Liver (tissue), 9 donors: ENCODE measurements around the gene PLCXD3. TPM values are rescaled to one million over a fixed set of nuclear protein-coding genes. Genes with fewer than 3 reads are reported as not detected.

ENCODE experiments used
- DNase-seq: peaks from one replicate; pipeline ENCODE4 v3.0.0-alpha.2; 2017; ENCODE audit warnings: low spot score
- H3K27ac ChIP-seq, 2 donors: one replicate each; pipeline ENCODE4 v1.7.0; 2013; ENCODE audit warnings: inconsistent platforms in 2 of 2, low read length in 2 of 2, control low read depth in 1 of 2, low read depth in 1 of 2, mild to moderate bottlenecking in 1 of 2
- H3K27me3 ChIP-seq, 4 donors: one replicate each; pipeline versions ENCODE4 v1.6.1 to v1.7.0; 2013; ENCODE audit warnings: low read length in 3 of 4, inconsistent platforms in 1 of 4, mild to moderate bottlenecking in 1 of 4, moderate library complexity in 1 of 4; ENCODE audit not compliant: control insufficient read depth in 4 of 4, insufficient read depth in 4 of 4
- H3K36me3 ChIP-seq, 4 donors: one replicate each; pipeline versions ENCODE4 v1.6.1 to v1.7.0; 2013; ENCODE audit warnings: low read length in 3 of 4, mild to moderate bottlenecking in 3 of 4, low read depth in 1 of 4, moderate library complexity in 1 of 4; ENCODE audit not compliant: control insufficient read depth in 4 of 4, insufficient read depth in 3 of 4
- H3K4me1 ChIP-seq, 4 donors: one replicate each; pipeline versions ENCODE4 v1.6.1 to v1.7.0; 2013; ENCODE audit warnings: low read length in 3 of 4, mild to moderate bottlenecking in 3 of 4, moderate library complexity in 1 of 4; ENCODE audit not compliant: control insufficient read depth in 4 of 4, insufficient read depth in 4 of 4
- H3K4me3 ChIP-seq, 3 donors: one replicate each; pipeline versions ENCODE4 v1.6.1 to v1.7.0; 2013; ENCODE audit warnings: low read length in 3 of 3, control low read depth in 1 of 3, low read depth in 1 of 3, mild to moderate bottlenecking in 1 of 3
- H3K9ac ChIP-seq, 2 donors: one replicate each; pipeline ENCODE4 v1.7.0; 2013; ENCODE audit warnings: low read length in 2 of 2, mild to moderate bottlenecking in 2 of 2, moderate library complexity in 2 of 2, control low read depth in 1 of 2, low read depth in 1 of 2
- H3K9me3 ChIP-seq, 4 donors: one replicate each; pipeline versions ENCODE4 v1.6.1 to v1.7.0; 2013; ENCODE audit warnings: low read length in 3 of 4; ENCODE audit not compliant: control insufficient read depth in 4 of 4
- EGR1 ChIP-seq, 2 donors: IDR thresholded peaks; 2 replicates each; pipeline ENCODE4 v1.6.1; 2016 to 2018; ENCODE audit warnings: antibody characterized with exemption in 2 of 2, low read depth in 2 of 2
- FOXA1 ChIP-seq: IDR thresholded peaks from 2 replicates; pipeline ENCODE4 v1.6.1; 2016; ENCODE audit warnings: antibody characterized with exemption
- FOXA2 ChIP-seq: IDR thresholded peaks from 2 replicates; pipeline ENCODE4 v1.6.1; 2016; ENCODE audit warnings: antibody characterized with exemption
- GABPA ChIP-seq, 2 donors: IDR thresholded peaks in 1 of 2; conservative IDR thresholded peaks in 1 of 2; 2 replicates each; pipeline ENCODE4 v1.6.1; 2016; ENCODE audit warnings: antibody characterized with exemption in 2 of 2, mild to moderate bottlenecking in 1 of 2, moderate library complexity in 1 of 2
- HNF4A ChIP-seq, 2 donors: conservative IDR thresholded peaks; 2 replicates each; pipeline ENCODE4 v1.6.1; 2016; ENCODE audit warnings: antibody characterized with exemption in 2 of 2, mild to moderate bottlenecking in 2 of 2
- RAD21 ChIP-seq, 2 donors: IDR thresholded peaks; 2 replicates each; pipeline ENCODE4 v1.6.1; 2016; ENCODE audit warnings: antibody characterized with exemption in 2 of 2, mild to moderate bottlenecking in 2 of 2
- RXRA ChIP-seq, 2 donors: IDR thresholded peaks; 2 replicates each; pipeline ENCODE4 v1.6.1; 2017 to 2018; ENCODE audit warnings: antibody characterized with exemption in 2 of 2, mild to moderate bottlenecking in 1 of 2
- SP1 ChIP-seq: IDR thresholded peaks from 2 replicates; pipeline ENCODE4 v1.6.1; 2018; ENCODE audit warnings: antibody characterized with exemption, mild to moderate bottlenecking
- TAF1 ChIP-seq: conservative IDR thresholded peaks from 2 replicates; pipeline ENCODE4 v1.6.1; 2016; ENCODE audit warnings: antibody characterized with exemption, mild to moderate bottlenecking
- YY1 ChIP-seq: IDR thresholded peaks from 2 replicates; pipeline ENCODE4 v1.6.1; 2016; ENCODE audit warnings: antibody characterized with exemption, mild to moderate bottlenecking
- WGBS: extraction: QIAGEN DNeasy Blood & Tissue Kit; methylation state at CpG from one replicate; pipeline ENCODE4 v1.1.7; 2013; 5-methylcytosine and 5-hydroxymethylcytosine counted together
- polyA plus RNA-seq, 2 donors: library from polyadenylated mRNA; stranded (reverse) in 1 of 2; unstranded in 1 of 2; fragments of 200-250 nt in 1 of 2; fragments of >200 nt in 1 of 2; fragmentation: Nextera tagmentation in 1 of 2; extraction: Ambion mirVana in 1 of 2; gene quantifications; one replicate each; pipeline versions ENCODE4 v1.2.1 to v1.2.3, GENCODE V29; 2013 to 2015
- total RNA-seq, 2 donors: library from RNA; depleted of rRNA; stranded (reverse); fragments of >200 nt; gene quantifications; one replicate each; pipeline ENCODE4 v1.2.3, GENCODE V29; 2014
- TF ChIP-seq, protein P1 (sequence below): IDR thresholded peaks from 2 replicates; pipeline ENCODE4 v1.6.1; 2016; ENCODE audit warnings: antibody characterized with exemption
- TF ChIP-seq, protein P2 (sequence below): IDR thresholded peaks from 2 replicates; pipeline ENCODE4 v1.6.1; 2016; ENCODE audit warnings: antibody characterized with exemption
- TF ChIP-seq, protein P3 (sequence below): IDR thresholded peaks from 2 replicates; pipeline ENCODE4 v1.6.1; 2016; ENCODE audit warnings: antibody characterized with exemption
- TF ChIP-seq, protein P4 (sequence below): IDR thresholded peaks from 2 replicates; pipeline ENCODE4 v1.6.1; 2016; ENCODE audit warnings: antibody characterized with exemption, mild to moderate bottlenecking
- TF ChIP-seq, protein P5 (sequence below): fragments of 150-350 bp; IDR thresholded peaks from 2 replicates; pipeline ENCODE4 v1.5.1; 2017; ENCODE audit warnings: improper control_type of control experiment, low read depth, low read length; ENCODE audit not compliant: missing input control
- donor health status: healthy.
- donor health status: healthy.
- donor health status: healthy.
- donor health status: healthy.
- donor health status: healthy.

PLCXD3 gene
- total and polyA plus RNA-seq, 4 donors = 0.05 to 2.4 (median 0.58) TPM

DNA sequence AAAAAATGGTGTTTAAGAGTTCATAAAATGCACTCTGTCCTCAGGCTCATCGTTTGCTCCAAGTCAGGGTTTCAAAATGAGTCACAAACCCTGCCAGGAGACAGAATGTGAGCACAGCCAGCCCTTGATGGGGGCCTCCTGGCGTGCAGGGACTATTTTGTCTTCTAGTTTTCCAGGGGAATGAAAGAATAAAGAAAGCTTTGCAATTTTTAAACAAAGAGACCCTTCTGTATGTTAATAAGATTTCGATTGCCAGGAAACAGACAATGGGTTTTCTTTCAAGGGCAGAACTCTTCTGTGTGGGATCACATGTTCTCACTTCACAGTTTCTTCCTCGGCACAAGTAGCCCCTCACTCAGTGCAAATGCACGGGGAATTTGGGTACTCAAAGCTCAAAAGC, 175.6 kb downstream of the PLCXD3 start:
- TF ChIP-seq TAF1 (no peak), YY1 (no peak), FOXA2 (no peak)
- no peak overlapping the region for H3K27ac ChIP-seq
- H3K9ac ChIP-seq = no peak overlapping the region
- 56% methylated on average over 5 of the region's 5 CpGs for WGBS
- H3K4me3 ChIP-seq = no peak overlapping the region
- H3K27me3 ChIP-seq = no peaks in the 10 kb centered on the region
- no peaks in the 10 kb centered on the region for H3K9me3 ChIP-seq
- H3K4me1 ChIP-seq = no peaks in the 10 kb centered on the region
- no peak for DNase-seq
- no peaks in the 10 kb centered on the region for H3K36me3 ChIP-seq

DNA sequence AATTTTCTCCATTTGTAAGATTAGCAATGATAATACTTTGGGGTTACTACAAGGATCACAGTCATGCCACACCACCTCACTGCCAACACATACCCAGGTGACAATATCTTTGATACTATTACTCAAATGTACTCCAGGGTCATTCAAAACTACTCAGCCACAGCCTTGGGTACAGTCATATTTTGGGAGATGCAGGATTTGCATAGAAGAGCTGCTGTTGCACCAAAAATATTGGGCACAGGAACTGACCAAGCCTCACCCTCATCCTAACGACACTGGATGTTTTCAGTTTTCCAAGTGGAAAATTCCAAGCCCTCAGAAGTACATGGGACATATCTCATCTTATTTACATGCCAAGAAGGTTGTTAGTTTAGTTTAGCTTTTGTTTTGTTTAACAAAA, 176.2 kb downstream of the PLCXD3 start:
- Histone ChIP-seq H3K27me3 (no peaks in the 10 kb centered on the region), H3K4me3 (no peak overlapping the region), H3K36me3 (no peaks in the 10 kb centered on the region), H3K9me3 (no peaks in the 10 kb centered on the region), H3K27ac (no peak overlapping the region), H3K4me1 (no peaks in the 10 kb centered on the region), H3K9ac (no peak overlapping the region)
- WGBS = 70% methylated on average over 1 of the region's 1 CpG
- TF ChIP-seq RAD21 (IDR thresholded peaks at IDR 0.05) (no peak), HNF4A (conservative IDR thresholded peaks at IDR 0.05) (no peak), YY1 (no peak), GABPA (IDR thresholded peaks at IDR 0.05 in 1 of 2, conservative IDR thresholded peaks at IDR 0.05 in 1 of 2) (no peak), FOXA1 (no peak), TAF1 (no peak), RXRA (IDR thresholded peaks at IDR 0.05) (no peak), SP1 (no peak), EGR1 (IDR thresholded peaks at IDR 0.05; ENCODE audit: low read depth in 2 of 2) (no peak)
- TF ChIP-seq, protein P1, sequence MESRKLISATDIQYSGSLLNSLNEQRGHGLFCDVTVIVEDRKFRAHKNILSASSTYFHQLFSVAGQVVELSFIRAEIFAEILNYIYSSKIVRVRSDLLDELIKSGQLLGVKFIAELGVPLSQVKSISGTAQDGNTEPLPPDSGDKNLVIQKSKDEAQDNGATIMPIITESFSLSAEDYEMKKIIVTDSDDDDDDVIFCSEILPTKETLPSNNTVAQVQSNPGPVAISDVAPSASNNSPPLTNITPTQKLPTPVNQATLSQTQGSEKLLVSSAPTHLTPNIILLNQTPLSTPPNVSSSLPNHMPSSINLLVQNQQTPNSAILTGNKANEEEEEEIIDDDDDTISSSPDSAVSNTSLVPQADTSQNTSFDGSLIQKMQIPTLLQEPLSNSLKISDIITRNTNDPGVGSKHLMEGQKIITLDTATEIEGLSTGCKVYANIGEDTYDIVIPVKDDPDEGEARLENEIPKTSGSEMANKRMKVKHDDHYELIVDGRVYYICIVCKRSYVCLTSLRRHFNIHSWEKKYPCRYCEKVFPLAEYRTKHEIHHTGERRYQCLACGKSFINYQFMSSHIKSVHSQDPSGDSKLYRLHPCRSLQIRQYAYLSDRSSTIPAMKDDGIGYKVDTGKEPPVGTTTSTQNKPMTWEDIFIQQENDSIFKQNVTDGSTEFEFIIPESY = no peak
- TF ChIP-seq, protein P2, sequence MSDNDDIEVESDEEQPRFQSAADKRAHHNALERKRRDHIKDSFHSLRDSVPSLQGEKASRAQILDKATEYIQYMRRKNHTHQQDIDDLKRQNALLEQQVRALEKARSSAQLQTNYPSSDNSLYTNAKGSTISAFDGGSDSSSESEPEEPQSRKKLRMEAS = no peak
- TF ChIP-seq, protein P3, sequence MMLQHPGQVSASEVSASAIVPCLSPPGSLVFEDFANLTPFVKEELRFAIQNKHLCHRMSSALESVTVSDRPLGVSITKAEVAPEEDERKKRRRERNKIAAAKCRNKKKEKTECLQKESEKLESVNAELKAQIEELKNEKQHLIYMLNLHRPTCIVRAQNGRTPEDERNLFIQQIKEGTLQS = no peak
- TF ChIP-seq, protein P4, sequence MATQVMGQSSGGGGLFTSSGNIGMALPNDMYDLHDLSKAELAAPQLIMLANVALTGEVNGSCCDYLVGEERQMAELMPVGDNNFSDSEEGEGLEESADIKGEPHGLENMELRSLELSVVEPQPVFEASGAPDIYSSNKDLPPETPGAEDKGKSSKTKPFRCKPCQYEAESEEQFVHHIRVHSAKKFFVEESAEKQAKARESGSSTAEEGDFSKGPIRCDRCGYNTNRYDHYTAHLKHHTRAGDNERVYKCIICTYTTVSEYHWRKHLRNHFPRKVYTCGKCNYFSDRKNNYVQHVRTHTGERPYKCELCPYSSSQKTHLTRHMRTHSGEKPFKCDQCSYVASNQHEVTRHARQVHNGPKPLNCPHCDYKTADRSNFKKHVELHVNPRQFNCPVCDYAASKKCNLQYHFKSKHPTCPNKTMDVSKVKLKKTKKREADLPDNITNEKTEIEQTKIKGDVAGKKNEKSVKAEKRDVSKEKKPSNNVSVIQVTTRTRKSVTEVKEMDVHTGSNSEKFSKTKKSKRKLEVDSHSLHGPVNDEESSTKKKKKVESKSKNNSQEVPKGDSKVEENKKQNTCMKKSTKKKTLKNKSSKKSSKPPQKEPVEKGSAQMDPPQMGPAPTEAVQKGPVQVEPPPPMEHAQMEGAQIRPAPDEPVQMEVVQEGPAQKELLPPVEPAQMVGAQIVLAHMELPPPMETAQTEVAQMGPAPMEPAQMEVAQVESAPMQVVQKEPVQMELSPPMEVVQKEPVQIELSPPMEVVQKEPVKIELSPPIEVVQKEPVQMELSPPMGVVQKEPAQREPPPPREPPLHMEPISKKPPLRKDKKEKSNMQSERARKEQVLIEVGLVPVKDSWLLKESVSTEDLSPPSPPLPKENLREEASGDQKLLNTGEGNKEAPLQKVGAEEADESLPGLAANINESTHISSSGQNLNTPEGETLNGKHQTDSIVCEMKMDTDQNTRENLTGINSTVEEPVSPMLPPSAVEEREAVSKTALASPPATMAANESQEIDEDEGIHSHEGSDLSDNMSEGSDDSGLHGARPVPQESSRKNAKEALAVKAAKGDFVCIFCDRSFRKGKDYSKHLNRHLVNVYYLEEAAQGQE = no peak
- TF ChIP-seq, protein P5, sequence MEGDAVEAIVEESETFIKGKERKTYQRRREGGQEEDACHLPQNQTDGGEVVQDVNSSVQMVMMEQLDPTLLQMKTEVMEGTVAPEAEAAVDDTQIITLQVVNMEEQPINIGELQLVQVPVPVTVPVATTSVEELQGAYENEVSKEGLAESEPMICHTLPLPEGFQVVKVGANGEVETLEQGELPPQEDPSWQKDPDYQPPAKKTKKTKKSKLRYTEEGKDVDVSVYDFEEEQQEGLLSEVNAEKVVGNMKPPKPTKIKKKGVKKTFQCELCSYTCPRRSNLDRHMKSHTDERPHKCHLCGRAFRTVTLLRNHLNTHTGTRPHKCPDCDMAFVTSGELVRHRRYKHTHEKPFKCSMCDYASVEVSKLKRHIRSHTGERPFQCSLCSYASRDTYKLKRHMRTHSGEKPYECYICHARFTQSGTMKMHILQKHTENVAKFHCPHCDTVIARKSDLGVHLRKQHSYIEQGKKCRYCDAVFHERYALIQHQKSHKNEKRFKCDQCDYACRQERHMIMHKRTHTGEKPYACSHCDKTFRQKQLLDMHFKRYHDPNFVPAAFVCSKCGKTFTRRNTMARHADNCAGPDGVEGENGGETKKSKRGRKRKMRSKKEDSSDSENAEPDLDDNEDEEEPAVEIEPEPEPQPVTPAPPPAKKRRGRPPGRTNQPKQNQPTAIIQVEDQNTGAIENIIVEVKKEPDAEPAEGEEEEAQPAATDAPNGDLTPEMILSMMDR = no peak
- DNase-seq = no peak
